GM12801 (cell line): Measurements from ENCODE around the gene FRMD4A.

Experiments used
- TF ChIP-seq, protein P1 (sequence below): IDR thresholded peaks from one replicate; pipeline ENCODE4 v1.5.1; 2011; ENCODE audit warnings: control low read depth; ENCODE audit not compliant: insufficient read length; ENCODE audit errors: extremely low read depth

FRMD4A gene

DNA sequence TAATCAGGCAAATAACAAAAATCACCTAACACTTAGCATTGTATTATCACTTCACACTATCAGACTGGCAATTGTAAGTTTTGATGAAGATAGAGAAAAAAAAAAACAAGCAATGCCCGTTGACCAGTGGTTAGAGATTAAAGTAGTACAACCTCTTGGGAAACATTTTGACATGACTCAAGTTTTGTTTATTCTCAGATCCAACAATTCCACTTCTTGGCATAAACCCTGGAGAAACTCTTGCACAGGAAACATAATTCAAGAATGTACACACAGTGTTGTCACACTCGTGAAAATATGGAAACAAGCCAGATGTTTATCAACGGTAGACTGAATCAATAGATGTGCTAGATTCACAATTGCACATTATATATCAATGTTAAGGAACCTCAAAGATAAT, 37.2 kb downstream of the FRMD4A start:
- TF ChIP-seq, protein P1, sequence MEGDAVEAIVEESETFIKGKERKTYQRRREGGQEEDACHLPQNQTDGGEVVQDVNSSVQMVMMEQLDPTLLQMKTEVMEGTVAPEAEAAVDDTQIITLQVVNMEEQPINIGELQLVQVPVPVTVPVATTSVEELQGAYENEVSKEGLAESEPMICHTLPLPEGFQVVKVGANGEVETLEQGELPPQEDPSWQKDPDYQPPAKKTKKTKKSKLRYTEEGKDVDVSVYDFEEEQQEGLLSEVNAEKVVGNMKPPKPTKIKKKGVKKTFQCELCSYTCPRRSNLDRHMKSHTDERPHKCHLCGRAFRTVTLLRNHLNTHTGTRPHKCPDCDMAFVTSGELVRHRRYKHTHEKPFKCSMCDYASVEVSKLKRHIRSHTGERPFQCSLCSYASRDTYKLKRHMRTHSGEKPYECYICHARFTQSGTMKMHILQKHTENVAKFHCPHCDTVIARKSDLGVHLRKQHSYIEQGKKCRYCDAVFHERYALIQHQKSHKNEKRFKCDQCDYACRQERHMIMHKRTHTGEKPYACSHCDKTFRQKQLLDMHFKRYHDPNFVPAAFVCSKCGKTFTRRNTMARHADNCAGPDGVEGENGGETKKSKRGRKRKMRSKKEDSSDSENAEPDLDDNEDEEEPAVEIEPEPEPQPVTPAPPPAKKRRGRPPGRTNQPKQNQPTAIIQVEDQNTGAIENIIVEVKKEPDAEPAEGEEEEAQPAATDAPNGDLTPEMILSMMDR, result no peak

DNA sequence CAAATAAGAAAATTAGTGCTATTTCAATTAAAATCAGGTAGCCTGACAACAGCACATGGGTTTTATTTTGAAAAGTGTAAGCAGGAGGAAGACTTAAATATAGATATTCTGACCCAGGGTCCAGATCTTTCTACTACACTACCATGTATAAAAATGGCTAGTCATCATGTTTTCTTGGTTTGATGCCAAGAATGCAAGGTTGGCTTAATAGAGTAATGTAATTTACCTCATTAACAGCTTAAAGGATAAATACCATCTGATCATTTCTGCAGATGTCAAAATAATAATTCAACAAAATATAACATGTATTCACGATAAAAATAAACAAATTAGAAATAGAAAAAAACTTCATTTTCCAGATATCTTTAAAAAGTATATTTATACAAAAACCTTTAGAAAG, 39.4 kb downstream of the FRMD4A start:
- TF ChIP-seq, protein P1, result no peak

DNA sequence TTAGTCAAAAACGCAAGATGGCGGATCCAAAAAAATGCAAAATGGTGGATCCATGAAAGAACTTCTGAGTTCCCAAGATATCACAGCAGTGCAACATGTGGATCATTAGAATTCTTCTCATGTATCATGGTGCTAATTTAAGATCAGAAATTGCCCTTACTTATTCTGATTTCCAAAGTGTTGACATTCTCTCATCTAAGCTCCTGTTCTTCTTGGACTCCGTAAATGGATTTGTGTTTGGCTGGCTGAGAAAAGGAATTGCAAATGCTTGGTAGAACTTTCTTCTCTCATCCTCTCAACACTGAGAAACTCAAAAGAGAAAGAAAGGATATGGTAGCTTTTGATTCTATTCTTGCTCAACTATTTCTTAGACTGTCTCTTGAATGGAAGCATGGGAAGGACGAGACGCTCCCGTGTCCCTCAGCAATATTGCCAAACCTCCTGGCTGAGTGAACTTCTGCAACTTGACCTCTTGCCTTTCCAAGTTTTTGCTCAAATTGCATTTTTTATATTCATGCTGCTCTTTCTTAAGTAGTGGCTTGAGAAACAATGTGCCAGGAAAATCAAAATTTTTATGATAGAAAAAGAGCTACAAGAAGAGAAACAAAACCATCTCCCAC, 44.7 kb downstream of the FRMD4A start:
- TF ChIP-seq, protein P1, result no peak

DNA sequence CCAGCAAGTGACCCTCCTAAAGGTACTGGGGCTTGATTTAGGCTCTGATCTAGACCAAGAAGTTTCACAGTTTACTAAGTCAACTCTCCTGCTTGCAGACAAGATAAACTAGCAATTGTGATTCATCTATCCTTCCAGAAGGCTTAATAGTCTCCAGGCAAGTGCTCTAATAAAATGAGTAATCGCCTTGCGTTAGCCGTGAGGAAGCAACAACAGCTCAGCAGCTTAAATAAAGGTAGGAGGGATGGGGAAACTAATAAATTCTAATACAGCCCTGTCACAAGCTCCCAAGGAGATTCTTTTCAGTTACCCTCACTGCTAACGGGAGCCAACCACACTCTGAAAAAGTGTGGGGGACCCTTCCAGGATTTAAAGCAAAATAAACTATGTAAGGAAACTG, 48.4 kb downstream of the FRMD4A start:
- TF ChIP-seq, protein P1, result no peak

DNA sequence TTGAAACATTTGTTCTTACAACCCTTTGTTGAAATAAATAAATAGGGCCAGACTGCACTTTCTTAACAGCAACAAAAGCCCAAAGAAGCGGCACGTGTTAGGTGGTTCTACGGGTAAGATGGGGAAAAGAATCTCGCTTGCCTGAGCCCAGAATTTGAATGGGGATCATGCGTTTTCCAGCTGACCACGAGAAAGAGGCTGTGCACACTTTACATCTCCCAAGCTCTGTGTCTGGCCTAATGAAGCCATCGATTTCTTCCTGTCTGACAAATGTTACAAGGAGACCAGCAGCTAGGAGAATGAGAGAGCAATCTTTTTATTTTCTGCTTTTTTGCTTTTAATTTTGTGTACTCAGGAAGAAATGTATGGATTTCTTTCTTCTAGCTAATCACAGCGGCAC, 52.2 kb downstream of the FRMD4A start:
- TF ChIP-seq, protein P1, result no peak

DNA sequence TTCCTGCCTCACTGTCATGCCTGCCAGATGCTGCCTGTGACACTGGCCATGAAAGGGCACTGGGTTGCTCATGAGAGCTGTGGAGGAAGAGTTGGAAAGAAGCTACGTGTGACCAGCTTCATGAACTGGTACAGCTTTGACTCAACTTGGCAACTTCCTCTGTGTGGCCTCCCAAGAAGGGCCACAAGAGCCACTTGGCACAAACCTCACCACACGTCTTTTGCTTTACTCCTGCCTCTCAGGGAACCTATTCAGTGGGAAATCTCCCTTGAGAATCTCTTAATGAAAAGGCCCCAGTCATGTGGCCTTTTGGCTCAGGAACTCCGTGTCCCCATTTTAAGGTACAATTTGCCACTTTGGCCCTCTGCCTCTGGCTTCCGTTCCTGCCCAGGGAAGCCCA, 54.5 kb downstream of the FRMD4A start:
- TF ChIP-seq, protein P1, result no peak

DNA sequence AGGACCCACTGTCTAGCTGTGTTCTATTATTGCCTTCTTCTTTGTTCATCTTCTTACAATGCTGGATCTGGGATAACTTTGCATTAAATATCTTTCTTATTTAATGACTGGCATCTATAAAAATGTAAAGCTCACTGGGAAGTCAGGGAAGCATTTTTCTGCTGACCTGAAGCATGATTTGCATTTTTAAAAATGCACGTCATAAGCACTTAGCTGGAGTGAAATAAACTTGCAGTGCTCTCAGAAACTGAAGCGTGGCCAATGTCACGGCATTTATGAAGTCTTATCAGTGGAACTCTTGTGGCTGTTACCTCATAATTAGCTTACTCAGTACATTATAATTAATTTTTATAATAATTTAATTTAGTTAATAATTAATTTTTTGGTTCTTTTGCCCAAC, 59.1 kb downstream of the FRMD4A start:
- TF ChIP-seq, protein P1, result no peak
